Activated T-cell treated with anti-CD3 and anti-CD28 coated beads, Interleukin-2, amount 50 U/mL, for 72 hours (primary cell): Measurements from ENCODE around the gene CTBP1. TPM values are rescaled to one million over a fixed set of nuclear protein-coding genes. Genes with fewer than 3 reads are reported as not detected.
"Not testable (repeated sequence)": the region's sequence is repeated elsewhere in the genome, so short reads cannot be mapped to it uniquely, and the experiment has no call there.

Experiments used
- ATAC-seq, 2 donors: fragments of 150-1000 bp; cut with Tn5 transposase; replicated peaks in 1 of 2; 2 replicates each; pipeline ENCODE4 v1.10.0; 2021; ENCODE audit warnings: moderate library complexity in 2 of 2, mild to moderate bottlenecking in 1 of 2
- DNase-seq, 2 donors: peaks; one replicate each; pipeline ENCODE4 v3.0.0; 2021 to 2022; ENCODE audit warnings: mixed read lengths in 1 of 2
- H3K27ac Mint-ChIP-seq: one replicate; pipeline ENCODE4 v1.8.0; 2022; ENCODE audit warnings: mild to moderate bottlenecking, moderate library complexity, mixed read lengths
- H3K27me3 Mint-ChIP-seq: one replicate; pipeline ENCODE4 v1.8.0; 2022; ENCODE audit warnings: low read depth, mixed read lengths
- H3K36me3 Mint-ChIP-seq, 2 donors: one replicate each; pipeline ENCODE4 v1.8.0; 2022; ENCODE audit warnings: mixed read lengths in 2 of 2, mild to moderate bottlenecking in 1 of 2; ENCODE audit not compliant: insufficient read depth in 2 of 2
- H3K4me1 Mint-ChIP-seq: one replicate; pipeline ENCODE4 v1.8.0; 2022; ENCODE audit warnings: low read depth, mixed read lengths
- H3K4me3 Mint-ChIP-seq, 2 donors: one replicate each; pipeline ENCODE4 v1.8.0; 2022; ENCODE audit warnings: mild to moderate bottlenecking in 2 of 2, mixed read lengths in 2 of 2, moderate library complexity in 2 of 2
- H3K9me3 Mint-ChIP-seq, 2 donors: one replicate each; pipeline ENCODE4 v1.8.0; 2022; ENCODE audit warnings: mixed read lengths in 2 of 2
- total RNA-seq, 2 donors: library from RNA; stranded (reverse); gene quantifications; one replicate each; pipeline ENCODE4 v1.2.3, GENCODE V29; 2022

Gene CTBP1
- total RNA-seq, 2 donors from 2014 or later, result 182 to 190 TPM

DNA sequence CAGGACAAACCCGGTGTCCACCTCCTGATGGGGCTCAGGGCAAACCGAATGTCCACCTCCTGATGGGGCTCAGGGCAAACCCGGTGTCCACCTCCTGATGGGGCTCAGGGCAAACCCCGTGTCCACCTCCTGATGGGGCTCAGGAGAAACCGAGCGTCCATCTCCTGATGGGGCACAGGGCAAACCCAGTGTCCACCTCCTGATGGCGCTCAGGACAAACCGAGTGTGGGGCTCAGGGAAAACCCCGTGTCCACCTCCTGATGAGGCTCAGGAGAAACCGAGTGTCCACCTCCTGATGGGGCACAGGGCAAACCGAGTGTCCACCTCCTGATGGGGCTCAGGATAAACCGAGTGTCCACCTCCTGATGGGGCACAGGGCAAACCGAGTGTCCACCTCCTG is 12.1 kb downstream of the CTBP1 start:
- H3K9me3 Mint-ChIP-seq, H3K27me3 Mint-ChIP-seq, H3K4me3 Mint-ChIP-seq, H3K4me1 Mint-ChIP-seq, DNase-seq, ATAC-seq, H3K27ac Mint-ChIP-seq: not testable (repeated sequence)
- H3K36me3 Mint-ChIP-seq, result peaks cover 1 to 11% of the 10 kb centered on the region in 2 donors

DNA sequence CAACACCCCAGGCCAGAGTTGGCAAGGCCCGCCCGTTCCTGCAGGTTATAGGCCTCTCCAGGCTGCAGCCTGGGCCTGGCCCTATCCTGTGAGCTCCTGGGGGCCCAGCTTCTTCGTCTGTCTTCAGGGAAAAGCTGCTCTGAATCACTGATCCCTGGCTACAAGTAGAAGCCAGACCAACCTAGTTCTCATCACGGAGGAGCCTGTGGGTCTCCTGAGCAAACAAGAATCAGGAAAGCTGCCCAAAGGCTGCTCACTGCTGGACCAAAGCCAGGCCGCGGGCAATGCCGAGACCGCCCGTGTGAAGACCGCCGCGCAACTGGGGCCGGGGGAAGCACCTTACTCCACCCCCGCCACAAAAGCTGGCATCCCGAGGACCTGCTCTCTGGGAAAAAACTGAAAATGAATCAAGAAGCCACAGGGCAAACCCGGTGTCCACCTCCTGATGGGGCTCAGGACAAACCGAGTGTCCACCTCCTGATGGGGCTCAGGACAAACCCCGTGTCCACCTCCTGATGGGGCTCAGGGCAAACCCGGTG is 12.8 kb downstream of the CTBP1 start:
- Mint-ChIP-seq H3K27ac (no peak overlapping the region), H3K4me1 (no peaks in the 10 kb centered on the region), H3K36me3 (peaks cover 2 to 13% of the 10 kb centered on the region in 2 donors), H3K9me3 (no peaks in the 10 kb centered on the region), H3K27me3 (no peaks in the 10 kb centered on the region), H3K4me3 (no peak overlapping the region)
- ATAC-seq (no peak), DNase-seq (no peak)

DNA sequence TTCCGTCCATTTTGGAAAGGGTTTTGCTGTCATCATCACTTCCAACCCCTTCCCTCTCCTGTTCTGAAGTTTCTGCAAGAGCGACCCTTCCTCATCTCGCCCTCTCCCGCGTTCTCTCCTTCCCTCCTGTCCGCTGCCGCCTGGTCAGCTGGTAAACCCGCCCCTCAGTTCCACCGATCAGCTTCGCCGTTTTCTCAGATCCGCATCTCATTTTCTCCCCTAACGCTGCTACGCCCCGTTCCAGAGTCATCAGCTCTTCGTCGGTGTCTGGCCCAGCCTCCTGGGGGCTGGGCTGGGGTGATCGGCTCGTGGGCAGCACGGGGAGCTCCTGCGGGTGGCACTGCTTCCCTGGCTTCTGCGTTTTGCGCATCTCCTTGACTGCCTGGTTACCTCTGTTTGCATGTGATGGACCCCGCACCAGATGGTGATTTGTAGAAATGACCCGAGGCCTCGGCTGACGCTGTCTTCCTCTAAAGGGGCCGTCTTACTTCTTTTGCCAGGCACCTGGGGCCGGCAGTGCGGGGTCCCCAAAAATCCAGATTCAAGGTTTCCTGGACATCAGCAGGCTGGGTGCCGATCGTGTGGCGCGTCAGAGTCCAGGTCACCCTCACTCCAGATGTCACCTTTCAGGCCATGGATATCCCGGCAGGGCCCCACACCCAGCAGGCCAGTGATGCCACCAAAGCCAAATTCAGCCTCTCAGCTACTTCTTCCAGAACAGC is 13.4 kb downstream of the CTBP1 start:
- no peak overlapping the region for H3K27ac Mint-ChIP-seq
- peaks cover 2 to 13% of the 10 kb centered on the region in 2 donors for H3K36me3 Mint-ChIP-seq
- no peak for DNase-seq
- no peaks in the 10 kb centered on the region for H3K27me3 Mint-ChIP-seq
- H3K4me3 Mint-ChIP-seq, result no peak overlapping the region
- H3K9me3 Mint-ChIP-seq, result no peaks in the 10 kb centered on the region
- no peak for ATAC-seq
- H3K4me1 Mint-ChIP-seq, result no peaks in the 10 kb centered on the region

DNA sequence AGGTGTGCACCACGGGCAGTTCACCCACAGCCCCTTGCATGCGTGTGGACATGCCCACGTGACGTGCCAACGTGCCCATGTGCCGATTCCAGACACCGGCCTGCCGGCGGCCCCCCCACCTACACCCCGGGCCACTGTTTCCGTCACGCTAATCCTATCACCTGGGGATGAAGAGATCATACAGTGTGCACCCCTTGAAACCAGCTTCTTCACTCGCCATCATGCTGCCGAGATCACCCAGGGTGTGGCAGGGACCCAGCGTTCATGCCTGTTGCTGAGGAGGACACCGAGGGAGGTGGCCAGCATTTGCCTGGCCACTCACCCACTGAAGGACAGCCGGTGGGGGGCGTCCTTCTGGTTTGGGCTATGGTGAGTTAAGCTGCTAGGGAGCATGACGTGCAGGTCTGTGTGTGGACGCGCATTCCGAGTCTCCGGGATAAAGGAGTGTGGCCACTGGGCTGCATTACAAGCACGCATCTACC is 14.1 kb downstream of the CTBP1 start:
- Mint-ChIP-seq H3K27me3 (no peaks in the 10 kb centered on the region), H3K4me3 (no peak overlapping the region), H3K9me3 (no peaks in the 10 kb centered on the region), H3K36me3 (peaks cover 1 to 13% of the 10 kb centered on the region in 2 donors), H3K4me1 (no peaks in the 10 kb centered on the region), H3K27ac (no peak overlapping the region)
- DNase-seq (no peak), ATAC-seq (no peak)

DNA sequence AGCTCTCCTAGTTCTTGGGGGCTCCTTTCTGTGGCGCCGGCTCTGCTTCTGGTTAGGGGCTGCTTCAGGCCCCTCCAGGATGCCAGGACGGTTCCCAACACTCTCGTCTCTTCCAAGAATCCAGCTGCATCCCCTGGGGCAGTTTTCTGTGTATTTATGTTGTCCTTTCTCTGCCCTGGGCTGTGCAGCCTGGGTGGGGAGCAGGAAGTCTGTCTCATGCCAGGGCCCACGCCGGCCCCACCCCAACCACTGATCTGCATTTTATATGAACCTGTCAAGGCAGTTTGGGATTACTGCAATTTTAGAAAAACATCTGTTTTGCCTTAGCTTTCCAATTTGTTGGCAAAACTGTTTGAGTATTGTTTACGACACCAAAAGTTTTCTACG is 14.6 kb downstream of the CTBP1 start:
- Mint-ChIP-seq H3K27ac (peak overlapping the region; percentile 79), H3K36me3 (peaks cover 1 to 13% of the 10 kb centered on the region in 2 donors), H3K4me1 (no peaks in the 10 kb centered on the region), H3K9me3 (no peaks in the 10 kb centered on the region), H3K4me3 (no peak overlapping the region), H3K27me3 (no peaks in the 10 kb centered on the region)
- DNase-seq (no peak), ATAC-seq (no peak)

DNA sequence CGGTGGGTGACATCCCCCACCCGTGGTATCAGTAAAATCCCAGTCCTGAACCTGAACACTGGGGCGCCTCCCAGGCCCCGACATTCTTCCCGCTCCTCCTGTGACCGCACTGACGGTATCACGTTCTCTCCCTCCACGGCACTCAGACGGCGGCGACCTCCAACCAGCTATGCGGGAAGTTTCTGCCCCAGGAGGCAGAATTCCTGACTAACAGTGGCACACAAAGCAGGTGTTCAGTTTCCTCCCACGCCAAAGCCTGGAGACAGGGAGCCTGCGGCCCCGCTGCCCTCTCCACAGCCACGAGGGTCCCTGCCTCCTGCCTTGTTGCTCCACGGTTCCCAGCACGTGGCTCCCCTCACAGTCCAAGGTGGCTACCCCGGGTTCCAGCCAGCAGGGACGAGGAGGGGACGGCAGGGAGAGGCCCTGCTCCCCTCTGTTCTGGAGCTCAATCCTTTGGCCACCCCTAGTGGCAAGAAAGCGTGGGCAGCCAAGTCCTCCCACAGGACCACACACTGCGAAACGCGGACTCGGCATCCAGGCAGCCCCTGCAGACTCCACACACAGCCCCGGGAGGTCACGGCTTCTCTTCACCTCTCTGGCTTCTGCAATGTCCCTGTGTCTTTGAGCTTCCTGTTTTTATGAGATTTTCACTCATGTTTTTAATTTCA is 15.2 kb downstream of the CTBP1 start:
- H3K4me3 Mint-ChIP-seq, result no peak overlapping the region
- H3K9me3 Mint-ChIP-seq, result no peaks in the 10 kb centered on the region
- DNase-seq, result no peak
- H3K27me3 Mint-ChIP-seq, result no peaks in the 10 kb centered on the region
- H3K36me3 Mint-ChIP-seq, result peaks cover 1 to 11% of the 10 kb centered on the region in 2 donors
- H3K4me1 Mint-ChIP-seq, result no peaks in the 10 kb centered on the region
- peak overlapping the region; percentile 79 for H3K27ac Mint-ChIP-seq
- no peak for ATAC-seq

DNA sequence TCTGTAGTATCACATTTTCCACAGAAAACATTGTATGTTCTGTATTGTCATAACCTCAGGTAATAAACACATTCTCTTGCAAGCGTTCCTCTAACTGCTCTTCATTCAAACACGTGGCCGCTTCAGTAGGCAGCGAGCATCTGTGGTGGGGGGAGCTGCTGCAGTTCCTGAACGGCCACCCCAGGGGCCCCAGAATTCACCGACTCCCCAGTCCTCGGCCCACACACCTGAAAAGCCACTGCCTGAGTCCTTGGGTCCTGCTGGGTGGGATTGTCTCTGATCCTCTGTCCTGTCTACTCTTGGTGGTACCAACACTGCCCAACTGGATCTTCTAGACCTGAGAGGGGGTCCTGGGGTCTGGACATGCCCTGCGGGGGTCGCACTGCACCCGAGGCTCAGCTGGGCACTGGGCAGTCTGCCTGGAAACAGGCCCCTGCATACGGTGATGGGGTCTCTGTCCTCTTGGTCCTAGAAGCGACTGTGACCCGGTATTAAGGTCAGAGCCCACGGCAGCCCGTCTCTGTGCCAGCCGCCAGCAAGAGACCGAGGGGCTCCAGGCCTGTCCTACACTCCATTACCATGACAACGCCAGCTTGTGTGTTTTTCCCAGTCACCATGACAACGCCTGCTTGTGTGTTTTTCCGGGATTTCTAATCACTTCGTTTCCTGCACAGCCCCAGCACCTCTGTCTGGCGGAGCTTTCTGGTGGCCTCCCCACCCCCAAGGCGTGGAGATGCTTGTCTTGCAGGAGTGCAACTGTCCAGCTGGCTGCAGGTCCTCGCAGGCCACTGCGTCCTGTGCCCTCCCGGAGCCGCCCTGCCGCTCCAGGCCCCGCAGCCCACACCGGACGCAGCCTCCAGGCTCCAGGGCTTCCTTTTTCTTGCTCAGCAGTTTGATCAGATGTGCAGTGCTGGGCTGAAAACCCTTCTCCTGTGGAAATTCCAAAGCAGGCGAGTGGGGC is 16.0 kb downstream of the CTBP1 start:
- H3K9me3 Mint-ChIP-seq, result no peaks in the 10 kb centered on the region
- H3K4me1 Mint-ChIP-seq, result no peaks in the 10 kb centered on the region

DNA sequence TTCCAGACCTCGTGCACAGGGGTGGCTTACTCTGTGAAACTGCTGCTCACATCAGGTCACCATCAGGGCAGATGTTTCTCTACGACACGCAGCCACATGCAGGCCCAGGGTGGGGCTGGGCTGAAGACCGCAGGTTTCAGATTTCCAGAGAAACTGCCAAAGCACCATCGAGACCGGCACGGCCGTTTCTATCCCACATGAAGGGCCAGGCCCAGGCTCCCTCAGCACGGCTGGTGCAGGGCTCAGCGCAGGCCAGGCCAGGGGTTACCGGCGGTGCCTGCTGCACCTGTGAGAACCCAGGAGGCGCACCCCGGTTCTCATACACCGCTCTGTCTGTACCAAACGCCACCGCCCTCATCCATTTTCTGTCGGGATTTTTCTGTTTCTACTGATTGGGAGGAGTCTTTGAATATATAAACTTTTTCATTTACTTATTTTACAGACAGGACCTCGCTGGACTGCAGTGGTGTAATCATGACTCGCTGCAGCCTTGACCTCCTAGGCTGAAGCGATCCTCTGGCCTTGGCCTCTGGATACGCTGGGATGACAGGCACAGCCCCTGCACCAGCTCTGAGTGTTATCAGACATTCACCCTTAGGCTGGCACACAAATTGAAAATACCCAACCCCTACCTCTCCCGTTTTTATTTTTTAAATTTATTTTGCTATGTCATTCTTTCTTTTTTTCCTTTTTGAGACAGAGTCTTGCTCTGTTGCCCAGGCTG is 17.1 kb downstream of the CTBP1 start:
- peaks cover 11 to 22% of the 10 kb centered on the region in 2 donors for H3K36me3 Mint-ChIP-seq
- no peaks in the 10 kb centered on the region for H3K27me3 Mint-ChIP-seq
- DNase-seq (no peak), ATAC-seq (no peak)
- no peaks in the 10 kb centered on the region for H3K4me1 Mint-ChIP-seq
- no peak overlapping the region for H3K4me3 Mint-ChIP-seq
- H3K9me3 Mint-ChIP-seq, result no peaks in the 10 kb centered on the region
- no peak overlapping the region for H3K27ac Mint-ChIP-seq

More for the DNA sequence above, 16.0 kb downstream of the CTBP1 start:
- H3K36me3 Mint-ChIP-seq, result peaks cover 1 to 11% of the 10 kb centered on the region in 2 donors
- no peak for ATAC-seq
- no peaks in the 10 kb centered on the region for H3K27me3 Mint-ChIP-seq
- H3K27ac Mint-ChIP-seq, result peak overlapping the region; percentile 28
- no peak for DNase-seq
- H3K4me3 Mint-ChIP-seq, result no peak overlapping the region

DNA sequence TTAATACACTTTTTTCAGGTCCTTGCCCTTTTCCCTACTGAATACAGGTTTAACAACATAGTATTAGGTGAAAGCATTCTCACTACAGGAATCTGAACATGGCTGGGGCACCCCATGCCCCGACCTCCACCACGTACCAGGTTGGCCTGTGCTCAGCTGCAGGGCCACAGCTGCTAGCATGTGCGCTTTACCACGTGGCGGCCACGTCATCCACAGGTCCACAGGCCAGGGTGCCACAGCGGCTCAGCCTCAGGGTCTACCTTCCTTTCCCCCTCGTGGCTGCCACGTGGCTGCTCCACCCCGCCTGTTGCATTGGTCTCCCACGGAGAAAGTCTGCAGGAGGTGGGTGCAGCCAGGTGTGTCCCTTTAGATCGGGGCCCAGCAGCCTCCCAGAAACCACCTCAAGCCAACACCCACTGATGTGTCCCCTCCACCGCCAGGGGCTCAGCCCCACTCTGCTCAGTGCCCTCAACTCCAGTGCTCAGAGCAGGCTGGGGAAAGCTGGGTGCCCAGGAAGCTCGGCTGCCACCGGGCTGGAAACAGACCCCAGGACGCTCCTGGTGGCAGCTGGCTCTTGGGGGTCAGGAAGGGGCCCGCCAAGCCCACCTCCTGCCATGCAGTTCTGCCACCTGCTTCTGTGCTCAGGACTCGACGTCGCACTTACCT is 17.8 kb downstream of the CTBP1 start:
- Mint-ChIP-seq H3K27me3 (no peaks in the 10 kb centered on the region), H3K9me3 (no peaks in the 10 kb centered on the region), H3K4me3 (no peak overlapping the region), H3K4me1 (no peaks in the 10 kb centered on the region), H3K36me3 (peaks cover 11 to 23% of the 10 kb centered on the region in 2 donors), H3K27ac (no peak overlapping the region)
- DNase-seq, result no peak
- no peak for ATAC-seq

DNA sequence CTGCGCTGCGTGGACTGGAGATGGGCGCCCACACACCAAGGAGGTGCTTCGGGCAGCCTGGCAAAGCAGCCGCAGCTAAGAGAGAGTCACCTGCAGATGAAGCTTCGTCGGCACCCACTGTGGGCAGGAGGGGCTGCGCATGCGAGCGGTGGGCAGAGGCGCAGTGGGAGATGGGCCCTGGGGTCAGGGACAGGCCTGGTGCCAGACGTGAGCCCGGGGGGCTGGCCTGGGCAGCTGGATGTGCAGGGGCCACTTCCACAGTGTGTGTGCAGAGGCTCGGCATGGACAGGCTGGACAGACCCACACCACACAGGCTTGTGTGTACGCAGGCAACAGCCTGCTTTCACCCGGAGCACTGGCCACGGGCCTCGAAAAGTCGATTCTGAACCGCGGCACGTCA is 18.6 kb downstream of the CTBP1 start:
- H3K27me3 Mint-ChIP-seq, result no peaks in the 10 kb centered on the region
- DNase-seq (no peak), ATAC-seq (no peak)
- no peaks in the 10 kb centered on the region for H3K4me1 Mint-ChIP-seq
- H3K27ac Mint-ChIP-seq, result no peak overlapping the region
- peaks cover 11 to 21% of the 10 kb centered on the region in 2 donors for H3K36me3 Mint-ChIP-seq
- no peaks in the 10 kb centered on the region for H3K9me3 Mint-ChIP-seq
- no peak overlapping the region for H3K4me3 Mint-ChIP-seq

DNA sequence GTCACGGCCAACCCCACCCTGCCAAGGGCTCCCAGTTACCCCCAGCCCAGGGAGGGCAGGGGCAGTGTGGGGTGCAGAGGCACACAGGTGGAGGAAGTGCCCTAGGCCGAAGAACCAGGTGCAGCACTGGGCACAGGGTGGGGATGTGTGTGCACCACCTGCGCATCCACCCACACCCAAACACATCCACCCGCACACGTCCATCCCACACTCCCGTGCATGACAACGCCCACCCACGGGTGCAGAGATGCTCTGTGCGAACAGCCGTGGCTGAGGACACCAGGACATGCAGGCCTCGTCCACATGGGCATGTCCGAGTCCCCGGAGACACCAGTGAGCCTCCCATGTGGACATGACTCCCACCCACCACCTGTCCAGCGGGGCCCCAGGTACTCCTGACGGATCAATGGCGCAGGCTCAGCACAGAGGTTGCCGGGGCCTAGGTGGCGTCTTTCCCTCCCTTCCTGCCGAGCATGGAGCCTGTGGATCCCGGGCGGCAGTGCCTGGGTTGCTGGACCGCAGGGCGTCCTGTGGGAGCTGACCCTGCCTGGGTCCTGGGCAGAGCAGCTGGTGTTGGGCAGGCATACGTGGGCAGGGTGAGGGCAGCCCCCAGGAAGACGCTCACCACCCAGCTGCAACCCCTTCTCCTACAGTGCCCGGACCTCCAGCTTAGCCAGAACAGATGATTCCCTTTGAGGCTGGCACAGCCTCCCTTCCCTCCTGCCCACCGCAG is 19.6 kb downstream of the CTBP1 start:
- DNase-seq (no peak), ATAC-seq (no peak)
- no peaks in the 10 kb centered on the region for H3K27me3 Mint-ChIP-seq
- H3K27ac Mint-ChIP-seq, result no peak overlapping the region
- peaks cover 18 to 24% of the 10 kb centered on the region in 2 donors for H3K36me3 Mint-ChIP-seq
- H3K4me1 Mint-ChIP-seq, result no peaks in the 10 kb centered on the region
- no peaks in the 10 kb centered on the region for H3K9me3 Mint-ChIP-seq
- no peak overlapping the region for H3K4me3 Mint-ChIP-seq
